HepG2 (cell line): ENCODE measurements around the gene SGPP1. TPM values are rescaled to one million over a fixed set of nuclear protein-coding genes. Genes with fewer than 3 reads are reported as not detected.

ENCODE experiments used
- ATAC-seq: fragments of 200-7000 bp; cut with Tn5 transposase; 3 replicates; pipeline ENCODE4 v1.9.1; 2020; ENCODE audit warnings: mild to moderate bottlenecking, moderate library complexity
- BruUV-seq: library from RNA; stranded (reverse); fragments of 400-500 nt; replicated peaks from 2 replicates; lab custom pipeline; 2021; lab: Mats Ljungman, UMichigan
- CTCF ChIA-PET: fragments of 300-600 bp; formaldehyde crosslinking; extraction: SDS; loops from one replicate; lab custom pipeline; 2021; ENCODE audit warnings: low total read pairs, inconsistent platforms, low intra/inter-chr PET ratio; lab: Yijun Ruan, JAX
- POLR2A ChIA-PET: fragments of 350-600 bp; sonication (Branson Sonifier 250); formaldehyde crosslinking; loops from one replicate; lab custom pipeline; 2020; ENCODE audit warnings: antibody characterized with exemption, inconsistent platforms; lab: Yijun Ruan, JAX
- DNase-seq: peaks from one replicate; pipeline ENCODE4 v3.0.0-alpha.2; 2015; ENCODE audit warnings: low spot score
- FAIRE-seq: peaks from 3 replicates; lab custom pipeline; 2011; peaks lifted over from hg19 to GRCh38; lab: Jason Lieb, UNC
- H2AFZ ChIP-seq: one replicate; pipeline ENCODE4 v1.6.1; 2011; ENCODE audit warnings: low read length, inconsistent platforms
- H3K27ac ChIP-seq: fragments of 300-600 bp; 3 replicates; pipeline ENCODE4 v1.8.0; 2011; ENCODE audit warnings: mixed run types, mild to moderate bottlenecking, mixed read lengths, low read length, inconsistent platforms; ENCODE audit not compliant: insufficient read depth; ENCODE audit errors: extremely low read length
- H3K27me3 ChIP-seq, 2 experiments: fragments of 200-600 bp in 1 of 2; 2 replicates in 1 of 2; 3 replicates in 1 of 2; pipeline versions ENCODE4 v1.6.0 to v1.8.0; 2011; ENCODE audit warnings: low read length in 2 of 2, mild to moderate bottlenecking in 2 of 2, moderate library complexity in 2 of 2, inconsistent platforms in 1 of 2; ENCODE audit not compliant: insufficient read depth in 2 of 2, control insufficient read depth in 1 of 2
- H3K36me3 ChIP-seq, 2 experiments: fragments of 200-600 bp in 1 of 2; replicated peaks in 1 of 2; 2 replicates in 1 of 2; 3 replicates in 1 of 2; pipeline versions ENCODE4 v1.5.1 to v1.8.0; 2011; ENCODE audit warnings: low read length in 2 of 2, inconsistent platforms in 1 of 2; ENCODE audit not compliant: insufficient read depth in 2 of 2, control insufficient read depth in 1 of 2
- H3K4me1 ChIP-seq: 2 replicates; pipeline ENCODE4 v1.5.1; 2012; ENCODE audit warnings: low read length, inconsistent platforms; ENCODE audit not compliant: insufficient read depth
- H3K4me2 ChIP-seq: 2 replicates; pipeline ENCODE4 v1.6.0; 2011; ENCODE audit warnings: low read depth, low read length, inconsistent platforms
- H3K4me3 ChIP-seq, 3 experiments: fragments of 200-600 bp in 1 of 3; sonication (generic), shearing (Covaris generic) in 1 of 3; replicated peaks in 1 of 3; 2 replicates each; pipeline ENCODE4 v1.5.1; 2011 to 2016; ENCODE audit warnings: low read length in 3 of 3, inconsistent platforms in 2 of 3, low read depth in 2 of 3, mild to moderate bottlenecking in 2 of 3, control low read depth in 1 of 3, mixed read lengths in 1 of 3; ENCODE audit not compliant: insufficient read depth in 1 of 3
- H3K79me2 ChIP-seq: one replicate; pipeline ENCODE4 v1.6.1; 2011; ENCODE audit warnings: low read length, inconsistent platforms; ENCODE audit not compliant: insufficient read depth
- H3K9ac ChIP-seq: 2 replicates; pipeline ENCODE4 v1.6.0; 2011; ENCODE audit warnings: mild to moderate bottlenecking, low read depth, low read length, inconsistent platforms; ENCODE audit not compliant: insufficient read depth
- H3K9me3 ChIP-seq: 2 replicates; pipeline ENCODE4 v1.5.1; 2012; ENCODE audit warnings: mild to moderate bottlenecking, low read length
- H4K20me1 ChIP-seq: 2 replicates; pipeline ENCODE4 v1.6.0; 2011; ENCODE audit warnings: inconsistent platforms, mild to moderate bottlenecking, low read length, moderate library complexity; ENCODE audit not compliant: insufficient read depth
- BRD4 ChIP-seq: sonication (generic); formaldehyde crosslinking; IDR thresholded peaks from 2 replicates; pipeline ENCODE4 v1.4.0; 2020; ENCODE audit warnings: missing genetic modification reagents
- HIC2 ChIP-seq: sonication (generic); formaldehyde crosslinking; IDR thresholded peaks from 2 replicates; pipeline ENCODE4 v1.9.0; 2022; ENCODE audit warnings: low read depth, missing genetic modification reagents
- NFE2L2 ChIP-seq: fragments of 150-350 bp; IDR thresholded peaks from 2 replicates; pipeline ENCODE4 v1.6.1; 2014; ENCODE audit warnings: low read length
- NFIB ChIP-seq: sonication (generic); formaldehyde crosslinking; IDR thresholded peaks from 2 replicates; pipeline ENCODE4 v1.9.0; 2021; ENCODE audit warnings: missing genetic modification reagents, mild to moderate bottlenecking, borderline replicate concordance
- NRL ChIP-seq: sonication (generic); formaldehyde crosslinking; IDR thresholded peaks from 2 replicates; pipeline ENCODE4 v1.5.0; 2020; ENCODE audit warnings: missing genetic modification reagents, mild to moderate bottlenecking, moderate library complexity, borderline replicate concordance
- PBX2 ChIP-seq: IDR thresholded peaks from 2 replicates; pipeline ENCODE4 v1.6.1; 2016; ENCODE audit warnings: control low read depth
- PCBP1 ChIP-seq: fragments of 200-400 bp; formaldehyde crosslinking; IDR thresholded peaks from 2 replicates; pipeline ENCODE4 v1.6.1; 2017; ENCODE audit warnings: mild to moderate bottlenecking, low read depth, low read length, borderline replicate concordance
- RBM39 ChIP-seq: fragments of 200-400 bp; formaldehyde crosslinking; IDR thresholded peaks from one replicate; pipeline ENCODE4 v1.6.1; 2018; ENCODE audit warnings: antibody characterized with exemption, mild to moderate bottlenecking, low read depth, low read length; ENCODE audit not compliant: poor library complexity, severe bottlenecking
- SP1 ChIP-seq, 2 experiments: fragments of 450-650 bp in 1 of 2; sonication (generic) in 1 of 2; formaldehyde crosslinking in 1 of 2; IDR thresholded peaks; 2 replicates each; pipeline versions ENCODE4 v1.4.0 to v1.6.1; 2016 to 2020; ENCODE audit warnings: missing genetic modification reagents in 1 of 2
- SRSF1 ChIP-seq: fragments of 200-400 bp; formaldehyde crosslinking; optimal IDR thresholded peaks from 2 replicates; pipeline ENCODE3; 2017; ENCODE audit warnings: mild to moderate bottlenecking, low read depth, low read length, moderate library complexity
- ZNF101 ChIP-seq: sonication (generic); formaldehyde crosslinking; IDR thresholded peaks from 2 replicates; pipeline ENCODE4 v1.4.0; 2020; ENCODE audit warnings: mild to moderate bottlenecking, low read depth, missing genetic modification reagents, borderline replicate concordance
- ZNF292 ChIP-seq: sonication (generic); formaldehyde crosslinking; IDR thresholded peaks from 2 replicates; pipeline ENCODE4 v1.8.1; 2022; ENCODE audit warnings: mild to moderate bottlenecking, low read depth, missing genetic modification reagents, borderline replicate concordance
- ZNF501 ChIP-seq: sonication (generic); formaldehyde crosslinking; IDR thresholded peaks from 2 replicates; pipeline ENCODE4 v1.5.1; 2020; ENCODE audit warnings: mild to moderate bottlenecking, moderate library complexity, missing genetic modification reagents
- ZNF678 ChIP-seq: sonication (generic); formaldehyde crosslinking; IDR thresholded peaks from 2 replicates; pipeline ENCODE4 v1.4.0; 2020; ENCODE audit warnings: mild to moderate bottlenecking, missing genetic modification reagents
- ZNF710 ChIP-seq: sonication (generic); formaldehyde crosslinking; IDR thresholded peaks from 2 replicates; pipeline ENCODE4 v1.5.0; 2020; ENCODE audit warnings: mild to moderate bottlenecking, missing genetic modification reagents, borderline replicate concordance
- ZNF773 ChIP-seq: sonication (generic); formaldehyde crosslinking; IDR thresholded peaks from 2 replicates; pipeline ENCODE4 v1.4.0; 2020; ENCODE audit warnings: missing genetic modification reagents, borderline replicate concordance
- WGBS: methylation state at CpG from one replicate; pipeline ENCODE4 v1.1.6; 2017; ENCODE audit warnings: low lambda C conversion rate; 5-methylcytosine and 5-hydroxymethylcytosine counted together
- in situ Hi-C: cut with HindIII; loops from 2 replicates; pipeline ENCODE4 v1.10.0; 2017; ENCODE audit warnings: low pct_unique_long_range_greater_than_20kb; ENCODE audit not compliant: extremely low pct_ligation_motif_present
- intact Hi-C: fragments of 100-400 bp; cut with micrococcal nuclease; formaldehyde crosslinking; loops from one replicate; pipeline ENCODE4 v1.10.0; 2022; ENCODE audit not compliant: unreplicated experiment
- polyA plus RNA-seq, 8 experiments: library from polyadenylated mRNA; depleted of rRNA in 3 of 8; stranded (reverse) in 7 of 8; unstranded in 1 of 8; fragments of >200 nt; fragmentation: Illumina TruSeq in 4 of 8; extraction: Trizol in 4 of 8; gene quantifications; 2 replicates each; pipeline versions ENCODE4 v1.2.1 to v1.2.3, GENCODE V29; 2011 to 2016; ENCODE audit warnings: low read depth in 4 of 8, missing spikeins in 1 of 8, mixed read lengths in 1 of 8; ENCODE audit not compliant: insufficient read depth in 1 of 8
- total RNA-seq, 5 experiments: library from RNA; depleted of rRNA; stranded (reverse); fragments of >200 nt; fragmentation: Illumina TruSeq; extraction: Trizol; gene quantifications; 2 replicates each; pipeline ENCODE4 v1.2.3, GENCODE V29; 2016; ENCODE audit warnings: low read depth in 1 of 5

Gene SGPP1
- total and polyA plus RNA-seq, 2 of the 13 experiments (the other 11 are each of a cell fraction or from before 2014, with no cell fraction given), result 6.4 to 6.8 TPM

- CTCF ChIA-PET, result no interaction called here
- ATAC-seq (no peak), FAIRE-seq (no peak), DNase-seq (no peak)
- TF ChIP-seq PBX2 (CRISPR knock-in tag) (no peak), ZNF292 (CRISPR knock-in tag) (no peak), SP1 (IDR thresholded peaks at IDR 0.05) (no peak), SP1 (CRISPR knock-in tag; IDR thresholded peaks at IDR 0.05) (no peak), NFE2L2 (no peak), ZNF501 (CRISPR knock-in tag) (no peak), ZNF773 (CRISPR knock-in tag) (no peak), ZNF101 (no peak), NRL (no peak), NFIB (CRISPR knock-in tag) (no peak), PCBP1 (no peak), RBM39 (no peak), BRD4 (CRISPR knock-in tag) (no peak), ZNF678 (no peak), HIC2 (CRISPR knock-in tag) (no peak), SRSF1 (no peak), ZNF710 (CRISPR knock-in tag) (no peak)
- no peak overlapping the region for H3K4me3 ChIP-seq
- intact Hi-C loops (loop anchor here (5.0 kb wide), 1 partner anchor 33 kb away; the partner anchor contains the start of gene SGPP1), in situ Hi-C loops (loop anchor here (25.0 kb wide), 1 partner anchor 373 kb away; no protein-coding TSS in a partner anchor)
- no TSS peak for BruUV-seq
- H3K27ac ChIP-seq, result no peak overlapping the region
- no peaks in the 10 kb centered on the region for H4K20me1 ChIP-seq
- no peaks in the 10 kb centered on the region for H3K27me3 ChIP-seq
- no peaks in the 10 kb centered on the region for H3K9me3 ChIP-seq
- H3K4me2 ChIP-seq, result no peak overlapping the region
- no peak overlapping the region for H2AFZ ChIP-seq
- POLR2A ChIA-PET, result no interaction called here
- H3K36me3 ChIP-seq, result no peaks in the 10 kb centered on the region
- H3K79me2 ChIP-seq, result no peaks in the 10 kb centered on the region
- WGBS, result 100% methylated on average over 1 of the region's 1 CpG
- H3K9ac ChIP-seq, result no peak overlapping the region
- peaks cover 29% of the 10 kb centered on the region for H3K4me1 ChIP-seq
Observed at GRCh38 chr14:63760014-63760413, 32.1 kb upstream of the SGPP1 start.
